A673 (cell line): ENCODE measurements around the gene SPDEF. TPM values are rescaled to one million over a fixed set of nuclear protein-coding genes. Genes with fewer than 3 reads are reported as not detected.

ENCODE experiments used
- BruUV-seq: library from RNA; stranded (reverse); fragments of 400-500 nt; replicated peaks from 2 replicates; lab custom pipeline; 2021; lab: Mats Ljungman, UMichigan
- CTCF ChIA-PET: fragments of 300-600 bp; sonication (Branson Sonifier 250); formaldehyde crosslinking; loops from one replicate; lab custom pipeline; 2022; ENCODE audit warnings: antibody characterized with exemption; lab: Charles Lee
- POLR2A ChIA-PET: fragments of 300-600 bp; sonication (Branson Sonifier 250); formaldehyde crosslinking; loops from one replicate; lab custom pipeline; 2022; ENCODE audit warnings: antibody characterized with exemption; ENCODE audit not compliant: low non-redundant PET; lab: Charles Lee
- DNase-seq: peaks from one replicate; pipeline ENCODE4 v3.0.0-alpha.2; 2015; ENCODE audit warnings: low spot score
- H3K27ac ChIP-seq: fragments of 200-600 bp; sonication (generic); 2 replicates; pipeline ENCODE4 v1.5.1; 2016; ENCODE audit warnings: mixed run types, low read depth, mild to moderate bottlenecking, mixed read lengths, antibody characterized with exemption, low read length; ENCODE audit not compliant: poor library complexity, severe bottlenecking
- H3K27me3 ChIP-seq: fragments of 200-600 bp; sonication (generic); replicated peaks from 2 replicates; pipeline ENCODE4 v1.6.1; 2017; ENCODE audit warnings: mixed run types, low read depth, mild to moderate bottlenecking, mixed read lengths, antibody characterized with exemption, low read length; ENCODE audit not compliant: insufficient read depth, poor library complexity
- H3K36me3 ChIP-seq: fragments of 200-600 bp; sonication (generic); 2 replicates; pipeline ENCODE4 v1.6.1; 2016; ENCODE audit warnings: mixed run types, mild to moderate bottlenecking, mixed read lengths, antibody characterized with exemption, low read length; ENCODE audit not compliant: insufficient read depth, poor library complexity, severe bottlenecking
- H3K4me1 ChIP-seq: fragments of 200-600 bp; sonication (generic); 2 replicates; pipeline ENCODE4 v1.6.1; 2017; ENCODE audit warnings: mixed run types, mild to moderate bottlenecking, mixed read lengths, antibody characterized with exemption, low read length; ENCODE audit not compliant: insufficient read depth, poor library complexity, severe bottlenecking
- H3K4me3 ChIP-seq: fragments of 200-600 bp; sonication (generic); 2 replicates; pipeline ENCODE4 v1.5.1; 2016; ENCODE audit warnings: low read depth, mixed run types, mild to moderate bottlenecking, mixed read lengths, low read length; ENCODE audit not compliant: poor library complexity, severe bottlenecking
- H3K9me3 ChIP-seq: fragments of 200-600 bp; sonication (generic); 2 replicates; pipeline ENCODE4 v1.6.1; 2016; ENCODE audit warnings: mixed run types, low read depth, mild to moderate bottlenecking, mixed read lengths, antibody characterized with exemption, low read length; ENCODE audit not compliant: poor library complexity, severe bottlenecking
- CTCF ChIP-seq: fragments of 300-800, 200-600 bp; sonication (generic); conservative IDR thresholded peaks from 2 replicates; pipeline ENCODE4 v1.5.1; 2017; ENCODE audit warnings: low read depth, mild to moderate bottlenecking, antibody characterized with exemption, low read length, moderate library complexity, mixed read lengths
- EZH2 ChIP-seq: fragments of 200-600 bp; sonication (generic); IDR thresholded peaks from 2 replicates; pipeline ENCODE4 v1.6.1; 2017; ENCODE audit warnings: borderline replicate concordance, low read depth, mild to moderate bottlenecking, mixed read lengths, antibody characterized with exemption, low read length; ENCODE audit not compliant: poor library complexity, severe bottlenecking
- intact Hi-C: fragments of 100-400 bp; cut with micrococcal nuclease; formaldehyde crosslinking; loops from one replicate; pipeline ENCODE4 v1.10.0; 2022; ENCODE audit not compliant: unreplicated experiment
- total RNA-seq: library from RNA; stranded (reverse); gene quantifications from 2 replicates; pipeline ENCODE4 v1.2.3, GENCODE V29; 2021

Gene SPDEF
- total RNA-seq, 1 experiment from 2014 or later, result not detected

- H3K4me3 ChIP-seq, result no peak overlapping the region
- no TSS peak for BruUV-seq
- H3K9me3 ChIP-seq, result no peaks in the 10 kb centered on the region
- ChIA-PET POLR2A (no interaction called here), CTCF (no interaction called here)
- intact Hi-C loops, result no loop called here
- no peak for DNase-seq
- H3K36me3 ChIP-seq, result no peaks in the 10 kb centered on the region
- no peaks in the 10 kb centered on the region for H3K4me1 ChIP-seq
- H3K27ac ChIP-seq, result no peak overlapping the region
- TF ChIP-seq EZH2 (no peak), CTCF (no peak)
- no peaks in the 10 kb centered on the region for H3K27me3 ChIP-seq
These were observed 39.5 kb downstream of the SPDEF start for GRCh38 chr6:34516391-34517324.

- TF ChIP-seq EZH2 (no peak), CTCF (no peak)
- DNase-seq, result no peak
- Histone ChIP-seq H3K27me3 (no peaks in the 10 kb centered on the region), H3K27ac (no peak overlapping the region), H3K4me3 (no peak overlapping the region), H3K9me3 (no peaks in the 10 kb centered on the region), H3K4me1 (no peaks in the 10 kb centered on the region), H3K36me3 (no peaks in the 10 kb centered on the region)
- intact Hi-C loops, result no loop called here
- CTCF ChIA-PET, result no interaction called here
- POLR2A ChIA-PET, result no interaction called here
- BruUV-seq, result no TSS peak
These were observed 40.4 kb downstream of the SPDEF start for GRCh38 chr6:34515473-34516387.

GRCh38 chr6:34514593-34515472 lies 41.3 kb downstream of the SPDEF start:
- Histone ChIP-seq H3K9me3 (no peaks in the 10 kb centered on the region), H3K4me1 (no peaks in the 10 kb centered on the region), H3K27ac (no peak overlapping the region), H3K27me3 (no peaks in the 10 kb centered on the region), H3K36me3 (no peaks in the 10 kb centered on the region), H3K4me3 (no peak overlapping the region)
- intact Hi-C loops, result no loop called here
- ChIA-PET CTCF (no interaction called here), POLR2A (no interaction called here)
- BruUV-seq, result no TSS peak
- DNase-seq, result peak; percentile 77
- TF ChIP-seq EZH2, result no peak
- no peak for TF ChIP-seq CTCF
